Liver (tissue), 3 donors: ENCODE data around the gene EDN1.

ENCODE experiments used
- GABPA ChIP-seq, 2 donors: IDR thresholded peaks in 1 of 2; conservative IDR thresholded peaks in 1 of 2; 2 replicates each; pipeline ENCODE4 v1.6.1; 2016; ENCODE audit warnings: antibody characterized with exemption in 2 of 2, mild to moderate bottlenecking in 1 of 2, moderate library complexity in 1 of 2
- HNF4A ChIP-seq, 2 donors: conservative IDR thresholded peaks; 2 replicates each; pipeline ENCODE4 v1.6.1; 2016; ENCODE audit warnings: antibody characterized with exemption in 2 of 2, mild to moderate bottlenecking in 2 of 2
- JUND ChIP-seq, 2 donors: IDR thresholded peaks; 2 replicates each; pipeline ENCODE4 v1.6.1; 2016; ENCODE audit warnings: antibody characterized with exemption in 2 of 2
- NR2F2 ChIP-seq: IDR thresholded peaks from 2 replicates; pipeline ENCODE4 v1.6.1; 2016; ENCODE audit warnings: antibody characterized with exemption
- RAD21 ChIP-seq, 2 donors: IDR thresholded peaks; 2 replicates each; pipeline ENCODE4 v1.6.1; 2016; ENCODE audit warnings: antibody characterized with exemption in 2 of 2, mild to moderate bottlenecking in 2 of 2
- SP1 ChIP-seq: IDR thresholded peaks from 2 replicates; pipeline ENCODE4 v1.6.1; 2018; ENCODE audit warnings: antibody characterized with exemption, mild to moderate bottlenecking
- TAF1 ChIP-seq: conservative IDR thresholded peaks from 2 replicates; pipeline ENCODE4 v1.6.1; 2016; ENCODE audit warnings: antibody characterized with exemption, mild to moderate bottlenecking
- YY1 ChIP-seq: IDR thresholded peaks from 2 replicates; pipeline ENCODE4 v1.6.1; 2016; ENCODE audit warnings: antibody characterized with exemption, mild to moderate bottlenecking
- TF ChIP-seq, protein P1 (sequence below): IDR thresholded peaks from 2 replicates; pipeline ENCODE4 v1.6.1; 2016; ENCODE audit warnings: antibody characterized with exemption, mild to moderate bottlenecking
- TF ChIP-seq, protein P2 (sequence below): fragments of 150-350 bp; IDR thresholded peaks from 2 replicates; pipeline ENCODE4 v1.5.1; 2017; ENCODE audit warnings: improper control_type of control experiment, low read depth, low read length; ENCODE audit not compliant: missing input control
- TF ChIP-seq, protein P3 (sequence below): IDR thresholded peaks from 2 replicates; pipeline ENCODE4 v1.6.1; 2016; ENCODE audit warnings: antibody characterized with exemption
- TF ChIP-seq, protein P4 (sequence below): IDR thresholded peaks from 2 replicates; pipeline ENCODE4 v1.6.1; 2016; ENCODE audit warnings: antibody characterized with exemption
- TF ChIP-seq, protein P5 (sequence below): IDR thresholded peaks from 2 replicates; pipeline ENCODE4 v1.6.1; 2016; ENCODE audit warnings: antibody characterized with exemption
- donor health status: healthy.
- donor health status: healthy.

DNA sequence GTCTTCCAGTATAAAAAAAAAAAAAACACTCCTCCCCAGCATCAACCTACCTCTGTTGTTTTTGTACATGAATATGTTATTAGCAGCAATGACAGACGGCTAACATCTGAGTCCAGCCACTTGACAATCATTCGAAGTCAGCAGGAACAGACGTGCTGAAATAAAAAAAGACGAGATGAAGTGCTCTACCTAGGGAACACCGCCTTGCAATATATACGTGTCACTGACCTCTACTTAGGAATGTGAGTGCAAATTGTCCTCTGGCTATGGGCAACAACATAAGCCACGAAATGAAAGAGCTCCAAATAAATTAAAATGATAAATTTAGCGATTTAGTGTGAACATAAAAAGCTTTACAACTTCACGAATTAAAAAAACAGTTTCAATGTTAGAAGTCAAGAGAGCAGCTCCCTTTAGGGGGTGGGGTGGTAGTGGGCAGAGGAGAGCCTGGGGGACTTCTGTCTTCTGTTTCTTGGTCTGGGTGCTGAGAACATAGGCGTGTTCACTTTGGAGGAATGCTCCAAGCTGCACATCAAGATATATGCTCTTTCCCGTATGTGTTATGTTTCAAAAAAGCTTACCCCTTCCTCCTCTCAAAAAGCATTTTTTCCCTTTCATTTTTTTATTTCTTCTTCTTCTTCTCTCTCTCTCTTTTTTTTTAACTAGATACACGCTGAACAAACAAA is 23.3 kb downstream of the EDN1 start:
- TF ChIP-seq GABPA (IDR thresholded peaks at IDR 0.05 in 1 of 2, conservative IDR thresholded peaks at IDR 0.05 in 1 of 2) = no peak
- no peak for TF ChIP-seq JUND (IDR thresholded peaks at IDR 0.05)
- no peak for TF ChIP-seq RAD21 (IDR thresholded peaks at IDR 0.05)
- TF ChIP-seq, protein P1, sequence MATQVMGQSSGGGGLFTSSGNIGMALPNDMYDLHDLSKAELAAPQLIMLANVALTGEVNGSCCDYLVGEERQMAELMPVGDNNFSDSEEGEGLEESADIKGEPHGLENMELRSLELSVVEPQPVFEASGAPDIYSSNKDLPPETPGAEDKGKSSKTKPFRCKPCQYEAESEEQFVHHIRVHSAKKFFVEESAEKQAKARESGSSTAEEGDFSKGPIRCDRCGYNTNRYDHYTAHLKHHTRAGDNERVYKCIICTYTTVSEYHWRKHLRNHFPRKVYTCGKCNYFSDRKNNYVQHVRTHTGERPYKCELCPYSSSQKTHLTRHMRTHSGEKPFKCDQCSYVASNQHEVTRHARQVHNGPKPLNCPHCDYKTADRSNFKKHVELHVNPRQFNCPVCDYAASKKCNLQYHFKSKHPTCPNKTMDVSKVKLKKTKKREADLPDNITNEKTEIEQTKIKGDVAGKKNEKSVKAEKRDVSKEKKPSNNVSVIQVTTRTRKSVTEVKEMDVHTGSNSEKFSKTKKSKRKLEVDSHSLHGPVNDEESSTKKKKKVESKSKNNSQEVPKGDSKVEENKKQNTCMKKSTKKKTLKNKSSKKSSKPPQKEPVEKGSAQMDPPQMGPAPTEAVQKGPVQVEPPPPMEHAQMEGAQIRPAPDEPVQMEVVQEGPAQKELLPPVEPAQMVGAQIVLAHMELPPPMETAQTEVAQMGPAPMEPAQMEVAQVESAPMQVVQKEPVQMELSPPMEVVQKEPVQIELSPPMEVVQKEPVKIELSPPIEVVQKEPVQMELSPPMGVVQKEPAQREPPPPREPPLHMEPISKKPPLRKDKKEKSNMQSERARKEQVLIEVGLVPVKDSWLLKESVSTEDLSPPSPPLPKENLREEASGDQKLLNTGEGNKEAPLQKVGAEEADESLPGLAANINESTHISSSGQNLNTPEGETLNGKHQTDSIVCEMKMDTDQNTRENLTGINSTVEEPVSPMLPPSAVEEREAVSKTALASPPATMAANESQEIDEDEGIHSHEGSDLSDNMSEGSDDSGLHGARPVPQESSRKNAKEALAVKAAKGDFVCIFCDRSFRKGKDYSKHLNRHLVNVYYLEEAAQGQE = no peak
- TF ChIP-seq, protein P2, sequence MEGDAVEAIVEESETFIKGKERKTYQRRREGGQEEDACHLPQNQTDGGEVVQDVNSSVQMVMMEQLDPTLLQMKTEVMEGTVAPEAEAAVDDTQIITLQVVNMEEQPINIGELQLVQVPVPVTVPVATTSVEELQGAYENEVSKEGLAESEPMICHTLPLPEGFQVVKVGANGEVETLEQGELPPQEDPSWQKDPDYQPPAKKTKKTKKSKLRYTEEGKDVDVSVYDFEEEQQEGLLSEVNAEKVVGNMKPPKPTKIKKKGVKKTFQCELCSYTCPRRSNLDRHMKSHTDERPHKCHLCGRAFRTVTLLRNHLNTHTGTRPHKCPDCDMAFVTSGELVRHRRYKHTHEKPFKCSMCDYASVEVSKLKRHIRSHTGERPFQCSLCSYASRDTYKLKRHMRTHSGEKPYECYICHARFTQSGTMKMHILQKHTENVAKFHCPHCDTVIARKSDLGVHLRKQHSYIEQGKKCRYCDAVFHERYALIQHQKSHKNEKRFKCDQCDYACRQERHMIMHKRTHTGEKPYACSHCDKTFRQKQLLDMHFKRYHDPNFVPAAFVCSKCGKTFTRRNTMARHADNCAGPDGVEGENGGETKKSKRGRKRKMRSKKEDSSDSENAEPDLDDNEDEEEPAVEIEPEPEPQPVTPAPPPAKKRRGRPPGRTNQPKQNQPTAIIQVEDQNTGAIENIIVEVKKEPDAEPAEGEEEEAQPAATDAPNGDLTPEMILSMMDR = no peak
- no peak for TF ChIP-seq TAF1
- TF ChIP-seq, protein P3, sequence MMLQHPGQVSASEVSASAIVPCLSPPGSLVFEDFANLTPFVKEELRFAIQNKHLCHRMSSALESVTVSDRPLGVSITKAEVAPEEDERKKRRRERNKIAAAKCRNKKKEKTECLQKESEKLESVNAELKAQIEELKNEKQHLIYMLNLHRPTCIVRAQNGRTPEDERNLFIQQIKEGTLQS = no peak
- TF ChIP-seq NR2F2 = no peak
- TF ChIP-seq, protein P4, sequence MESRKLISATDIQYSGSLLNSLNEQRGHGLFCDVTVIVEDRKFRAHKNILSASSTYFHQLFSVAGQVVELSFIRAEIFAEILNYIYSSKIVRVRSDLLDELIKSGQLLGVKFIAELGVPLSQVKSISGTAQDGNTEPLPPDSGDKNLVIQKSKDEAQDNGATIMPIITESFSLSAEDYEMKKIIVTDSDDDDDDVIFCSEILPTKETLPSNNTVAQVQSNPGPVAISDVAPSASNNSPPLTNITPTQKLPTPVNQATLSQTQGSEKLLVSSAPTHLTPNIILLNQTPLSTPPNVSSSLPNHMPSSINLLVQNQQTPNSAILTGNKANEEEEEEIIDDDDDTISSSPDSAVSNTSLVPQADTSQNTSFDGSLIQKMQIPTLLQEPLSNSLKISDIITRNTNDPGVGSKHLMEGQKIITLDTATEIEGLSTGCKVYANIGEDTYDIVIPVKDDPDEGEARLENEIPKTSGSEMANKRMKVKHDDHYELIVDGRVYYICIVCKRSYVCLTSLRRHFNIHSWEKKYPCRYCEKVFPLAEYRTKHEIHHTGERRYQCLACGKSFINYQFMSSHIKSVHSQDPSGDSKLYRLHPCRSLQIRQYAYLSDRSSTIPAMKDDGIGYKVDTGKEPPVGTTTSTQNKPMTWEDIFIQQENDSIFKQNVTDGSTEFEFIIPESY = no peak
- TF ChIP-seq, protein P5, sequence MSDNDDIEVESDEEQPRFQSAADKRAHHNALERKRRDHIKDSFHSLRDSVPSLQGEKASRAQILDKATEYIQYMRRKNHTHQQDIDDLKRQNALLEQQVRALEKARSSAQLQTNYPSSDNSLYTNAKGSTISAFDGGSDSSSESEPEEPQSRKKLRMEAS = no peak
- no peak for TF ChIP-seq SP1
- no peak for TF ChIP-seq YY1
- TF ChIP-seq HNF4A (conservative IDR thresholded peaks at IDR 0.05) = no peak
